DND-41 (cell line): Measurements from ENCODE around the gene SETDB2.

ENCODE experiments used
- ATAC-seq: fragments of 200-7000 bp; cut with Tn5 transposase; 3 replicates; pipeline ENCODE4 v1.9.1; 2021; ENCODE audit warnings: low read depth; ENCODE audit not compliant: insufficient read depth
- DNase-seq: peaks from one replicate; pipeline ENCODE4 v3.0.0-alpha.2; 2020
- H2AFZ ChIP-seq: 2 replicates; pipeline ENCODE4 v1.6.0; 2012; ENCODE audit warnings: low read depth, low read length
- H3K27ac ChIP-seq: 2 replicates; pipeline ENCODE4 v1.5.1; 2012; ENCODE audit warnings: low read length, inconsistent platforms
- H3K27me3 ChIP-seq: fragments of 200-600 bp; sonication (generic); 2 replicates; pipeline ENCODE4 v1.6.0; 2012; ENCODE audit warnings: low read length, mild to moderate bottlenecking, inconsistent platforms; ENCODE audit not compliant: insufficient read depth, poor library complexity
- H3K36me3 ChIP-seq: 2 replicates; pipeline ENCODE4 v1.5.1; 2012; ENCODE audit warnings: low read length, inconsistent platforms; ENCODE audit not compliant: insufficient read depth
- H3K4me1 ChIP-seq: 2 replicates; pipeline ENCODE4 v1.5.1; 2012; ENCODE audit warnings: mild to moderate bottlenecking, low read length; ENCODE audit not compliant: insufficient read depth
- H3K4me2 ChIP-seq: 2 replicates; pipeline ENCODE4 v1.6.0; 2012; ENCODE audit warnings: mild to moderate bottlenecking, moderate library complexity, low read length, inconsistent platforms; ENCODE audit not compliant: insufficient read depth
- H3K4me3 ChIP-seq, 2 experiments: fragments of 200-600 bp in 1 of 2; shearing (Covaris generic) in 1 of 2; 2 replicates each; pipeline ENCODE4 v1.5.1; 2012 to 2016; ENCODE audit warnings: inconsistent platforms in 2 of 2, low read length in 2 of 2, mild to moderate bottlenecking in 2 of 2, low read depth in 1 of 2, moderate library complexity in 1 of 2
- H3K79me2 ChIP-seq: 2 replicates; pipeline ENCODE4 v1.6.0; 2012; ENCODE audit warnings: low read length, inconsistent platforms; ENCODE audit not compliant: insufficient read depth
- H3K9ac ChIP-seq: 2 replicates; pipeline ENCODE4 v1.6.0; 2012; ENCODE audit warnings: low read depth, mild to moderate bottlenecking, inconsistent platforms, low read length, moderate library complexity
- H3K9me3 ChIP-seq: 2 replicates; pipeline ENCODE4 v1.5.1; 2012; ENCODE audit warnings: low read length, moderate library complexity, mild to moderate bottlenecking, inconsistent platforms; ENCODE audit not compliant: insufficient read depth, severe bottlenecking
- H4K20me1 ChIP-seq: 2 replicates; pipeline ENCODE4 v1.6.0; 2012; ENCODE audit warnings: low read length; ENCODE audit not compliant: insufficient read depth
- EZH2 ChIP-seq: IDR thresholded peaks from 3 replicates; pipeline ENCODE4 v1.6.1; 2012; ENCODE audit warnings: borderline replicate concordance, low read depth, mild to moderate bottlenecking, moderate library complexity, low read length, inconsistent platforms; ENCODE audit not compliant: severe bottlenecking
- TF ChIP-seq, protein P1 (sequence below): IDR thresholded peaks from 2 replicates; pipeline ENCODE4 v1.5.1; 2012; ENCODE audit warnings: borderline replicate concordance, low read length, moderate library complexity, mild to moderate bottlenecking; ENCODE audit not compliant: poor library complexity, severe bottlenecking; ENCODE audit errors: extremely low read depth

The SETDB2 gene

DNA sequence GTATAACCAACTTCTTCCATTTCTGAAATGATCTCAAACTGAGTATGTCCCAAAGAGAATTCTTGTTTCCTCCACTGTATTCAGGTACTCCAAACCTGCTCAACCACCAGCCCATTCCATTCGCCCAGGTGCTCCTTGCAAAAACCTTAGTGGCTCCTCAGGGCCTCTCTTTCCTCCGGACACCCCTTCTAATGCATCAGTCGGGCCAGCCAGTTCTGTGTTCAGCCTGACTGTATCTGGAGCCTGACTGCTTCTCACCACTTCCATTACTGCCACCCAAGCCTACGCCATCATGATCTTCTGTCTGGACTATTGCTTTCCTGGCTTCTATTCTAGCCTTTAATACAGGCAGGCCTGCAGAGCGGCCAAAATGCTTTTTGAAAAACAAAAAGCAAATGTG lies 53.2 kb downstream of the SETDB2 start:
- peak overlapping the region; percentile 91; the same call in 1 of the 2 replicates for H3K4me2 ChIP-seq
- peaks cover 38% of the 10 kb centered on the region for H3K4me1 ChIP-seq
- H3K27me3 ChIP-seq: no peaks in the 10 kb centered on the region
- ATAC-seq (no peak), DNase-seq (no peak)
- no peak overlapping the region for H3K27ac ChIP-seq
- H3K9ac ChIP-seq: no peak overlapping the region
- no peak overlapping the region for H3K4me3 ChIP-seq
- H2AFZ ChIP-seq: no peak overlapping the region
- H3K79me2 ChIP-seq: peaks cover 12% of the 10 kb centered on the region
- H3K36me3 ChIP-seq: peaks cover 29% of the 10 kb centered on the region
- no peaks in the 10 kb centered on the region for H3K9me3 ChIP-seq
- H4K20me1 ChIP-seq: no peaks in the 10 kb centered on the region
- TF ChIP-seq, protein P1, sequence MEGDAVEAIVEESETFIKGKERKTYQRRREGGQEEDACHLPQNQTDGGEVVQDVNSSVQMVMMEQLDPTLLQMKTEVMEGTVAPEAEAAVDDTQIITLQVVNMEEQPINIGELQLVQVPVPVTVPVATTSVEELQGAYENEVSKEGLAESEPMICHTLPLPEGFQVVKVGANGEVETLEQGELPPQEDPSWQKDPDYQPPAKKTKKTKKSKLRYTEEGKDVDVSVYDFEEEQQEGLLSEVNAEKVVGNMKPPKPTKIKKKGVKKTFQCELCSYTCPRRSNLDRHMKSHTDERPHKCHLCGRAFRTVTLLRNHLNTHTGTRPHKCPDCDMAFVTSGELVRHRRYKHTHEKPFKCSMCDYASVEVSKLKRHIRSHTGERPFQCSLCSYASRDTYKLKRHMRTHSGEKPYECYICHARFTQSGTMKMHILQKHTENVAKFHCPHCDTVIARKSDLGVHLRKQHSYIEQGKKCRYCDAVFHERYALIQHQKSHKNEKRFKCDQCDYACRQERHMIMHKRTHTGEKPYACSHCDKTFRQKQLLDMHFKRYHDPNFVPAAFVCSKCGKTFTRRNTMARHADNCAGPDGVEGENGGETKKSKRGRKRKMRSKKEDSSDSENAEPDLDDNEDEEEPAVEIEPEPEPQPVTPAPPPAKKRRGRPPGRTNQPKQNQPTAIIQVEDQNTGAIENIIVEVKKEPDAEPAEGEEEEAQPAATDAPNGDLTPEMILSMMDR: no peak
- TF ChIP-seq EZH2: no peak

DNA sequence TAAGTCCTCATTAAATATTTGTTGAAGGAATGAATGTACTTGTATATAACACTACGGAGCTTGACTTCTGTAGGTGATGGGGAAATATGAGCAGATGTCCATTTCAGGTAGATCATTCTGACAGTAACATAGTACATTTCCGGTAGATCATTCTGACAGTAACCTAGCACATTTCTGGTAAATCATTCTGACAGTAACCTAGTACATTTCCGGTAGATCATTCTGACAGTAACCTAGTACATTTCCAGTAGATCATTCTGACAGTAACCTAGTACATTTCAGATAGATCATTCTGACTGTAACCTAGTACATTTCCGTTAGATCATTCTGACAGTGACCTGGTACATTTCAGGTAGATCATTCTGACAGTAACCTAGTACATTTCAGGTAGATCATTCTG lies 54.1 kb downstream of the SETDB2 start:
- ATAC-seq: no peak
- no peak for DNase-seq
- no peak overlapping the region for H3K4me2 ChIP-seq
- H3K4me1 ChIP-seq: peaks cover 38% of the 10 kb centered on the region
- no peak overlapping the region for H3K27ac ChIP-seq
- no peaks in the 10 kb centered on the region for H3K27me3 ChIP-seq
- no peak overlapping the region for H3K4me3 ChIP-seq
- no peaks in the 10 kb centered on the region for H4K20me1 ChIP-seq
- H2AFZ ChIP-seq: no peak overlapping the region
- TF ChIP-seq, protein P1: no peak
- TF ChIP-seq EZH2: no peak
- no peaks in the 10 kb centered on the region for H3K9me3 ChIP-seq
- peaks cover 13% of the 10 kb centered on the region for H3K79me2 ChIP-seq
- no peak overlapping the region for H3K9ac ChIP-seq
- H3K36me3 ChIP-seq: peaks cover 30% of the 10 kb centered on the region

DNA sequence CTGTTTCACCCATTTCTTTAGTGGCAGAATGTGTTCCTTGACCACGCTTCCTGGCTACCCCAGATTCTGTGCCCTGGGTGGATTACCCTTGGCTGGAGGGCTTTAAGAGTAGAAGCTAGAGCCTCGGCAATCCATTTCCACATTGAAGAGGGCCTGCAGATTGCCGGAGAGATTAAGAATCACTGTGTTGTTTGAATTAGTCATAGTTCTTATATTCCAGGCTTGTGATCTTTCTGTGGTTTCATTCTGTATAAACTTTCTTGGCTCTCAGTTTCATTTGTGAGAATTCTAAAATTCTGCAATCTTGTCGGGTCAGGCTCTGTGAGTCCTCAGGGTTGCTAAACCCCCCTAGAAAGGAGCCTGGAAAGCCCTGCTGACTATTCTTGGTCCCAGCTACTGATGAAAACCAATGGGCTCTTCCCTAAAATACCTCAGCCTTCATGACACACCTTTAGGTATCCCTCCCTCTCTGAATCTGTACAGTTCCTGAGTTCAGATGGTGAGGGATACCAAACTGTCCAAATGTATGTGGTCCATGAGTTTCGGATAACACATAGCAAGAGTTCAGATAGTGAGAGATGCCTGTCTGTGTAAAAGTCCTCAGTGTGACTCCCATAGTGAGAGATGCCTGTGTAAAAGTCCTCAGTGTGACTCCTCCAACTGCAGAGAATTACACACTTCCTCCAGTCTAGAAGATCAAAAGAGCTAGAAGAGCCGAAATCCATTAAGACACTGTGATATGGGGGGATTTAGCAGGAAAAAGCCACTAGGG lies 56.0 kb downstream of the SETDB2 start:
- Histone ChIP-seq H3K9ac (no peak overlapping the region), H3K9me3 (no peaks in the 10 kb centered on the region), H3K4me3 (no peak overlapping the region), H2AFZ (no peak overlapping the region), H3K27me3 (no peaks in the 10 kb centered on the region), H3K36me3 (peaks cover 33% of the 10 kb centered on the region), H3K79me2 (peaks cover 14% of the 10 kb centered on the region), H3K4me1 (peaks cover 24% of the 10 kb centered on the region), H4K20me1 (no peaks in the 10 kb centered on the region), H3K4me2 (no peak overlapping the region), H3K27ac (no peak overlapping the region)
- no peak for TF ChIP-seq EZH2
- TF ChIP-seq, protein P1: no peak
- ATAC-seq (no peak), DNase-seq (no peak)
